Measurements from ENCODE around the gene SLX9.

SLX9 gene

GRCh38 chr21:44987886-44988606 lies 48.2 kb downstream of the SLX9 start:
- no peak for DNase-seq (ENCODE audit: low read depth)
- TF ChIP-seq, protein P1, sequence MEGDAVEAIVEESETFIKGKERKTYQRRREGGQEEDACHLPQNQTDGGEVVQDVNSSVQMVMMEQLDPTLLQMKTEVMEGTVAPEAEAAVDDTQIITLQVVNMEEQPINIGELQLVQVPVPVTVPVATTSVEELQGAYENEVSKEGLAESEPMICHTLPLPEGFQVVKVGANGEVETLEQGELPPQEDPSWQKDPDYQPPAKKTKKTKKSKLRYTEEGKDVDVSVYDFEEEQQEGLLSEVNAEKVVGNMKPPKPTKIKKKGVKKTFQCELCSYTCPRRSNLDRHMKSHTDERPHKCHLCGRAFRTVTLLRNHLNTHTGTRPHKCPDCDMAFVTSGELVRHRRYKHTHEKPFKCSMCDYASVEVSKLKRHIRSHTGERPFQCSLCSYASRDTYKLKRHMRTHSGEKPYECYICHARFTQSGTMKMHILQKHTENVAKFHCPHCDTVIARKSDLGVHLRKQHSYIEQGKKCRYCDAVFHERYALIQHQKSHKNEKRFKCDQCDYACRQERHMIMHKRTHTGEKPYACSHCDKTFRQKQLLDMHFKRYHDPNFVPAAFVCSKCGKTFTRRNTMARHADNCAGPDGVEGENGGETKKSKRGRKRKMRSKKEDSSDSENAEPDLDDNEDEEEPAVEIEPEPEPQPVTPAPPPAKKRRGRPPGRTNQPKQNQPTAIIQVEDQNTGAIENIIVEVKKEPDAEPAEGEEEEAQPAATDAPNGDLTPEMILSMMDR (IDR thresholded peaks at IDR 0.05; ENCODE audit: low read depth, low read length, missing control alignments): no peak
- no peak overlapping the region for H3K4me3 ChIP-seq (ENCODE audit: low read depth, low read length)

DNA sequence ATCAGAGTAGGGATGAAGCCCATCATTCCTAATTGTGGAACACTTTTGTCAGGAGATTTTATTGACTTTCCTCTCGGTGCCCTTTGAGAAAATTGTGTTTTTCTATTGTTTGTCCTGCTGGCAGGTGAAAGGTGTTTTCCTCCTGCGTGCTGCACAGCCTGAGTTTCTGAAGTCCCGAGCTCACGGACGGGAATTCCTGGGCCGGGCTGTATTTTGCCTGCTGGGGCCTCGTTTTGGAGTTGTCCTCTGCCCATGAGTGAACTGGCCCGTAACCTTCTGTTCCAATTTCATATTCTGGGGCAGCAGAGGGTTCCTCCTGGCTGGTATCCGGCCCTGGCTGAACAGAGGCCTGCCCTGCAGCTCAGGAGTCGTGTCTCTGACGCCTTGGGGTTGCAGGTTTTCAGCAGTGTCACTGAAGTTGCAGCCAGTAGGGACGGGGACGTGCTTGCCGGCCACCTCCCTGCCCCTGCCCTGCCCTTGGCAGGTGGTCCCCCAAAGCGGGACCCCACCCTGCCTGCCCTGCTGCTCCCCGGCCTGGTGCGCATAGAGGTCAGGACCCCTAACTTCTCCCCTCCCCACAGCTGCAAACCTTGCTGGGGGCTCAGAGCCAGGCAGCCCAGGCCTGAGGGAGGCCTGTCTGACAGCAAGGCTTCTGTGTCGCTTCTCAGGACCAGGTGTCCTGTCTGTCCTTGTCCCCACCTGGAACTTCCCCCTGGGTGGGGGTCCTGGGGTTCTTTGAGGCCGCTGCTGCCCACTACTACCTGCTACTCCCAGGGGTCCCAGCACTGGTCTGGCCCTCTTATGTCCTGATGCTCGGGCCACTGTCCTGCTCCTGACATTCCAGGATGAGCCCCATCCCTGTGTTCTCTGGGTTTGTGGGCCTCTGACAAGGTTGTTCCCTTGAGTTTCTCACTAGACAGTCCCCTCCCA lies 49.0 kb downstream of the SLX9 start:
- H3K4me3 ChIP-seq (ENCODE audit: low read depth, low read length): no peak overlapping the region
- no peak for DNase-seq (ENCODE audit: low read depth)
- TF ChIP-seq, protein P1 (IDR thresholded peaks at IDR 0.05; ENCODE audit: low read depth, low read length, missing control alignments): no peak

GRCh38 chr21:44989537-44989886 lies 49.7 kb downstream of the SLX9 start:
- no peak overlapping the region for H3K4me3 ChIP-seq (ENCODE audit: low read depth, low read length)
- DNase-seq (ENCODE audit: low read depth): no peak
- TF ChIP-seq, protein P1 (IDR thresholded peaks at IDR 0.05; ENCODE audit: low read depth, low read length, missing control alignments): no peak

DNA sequence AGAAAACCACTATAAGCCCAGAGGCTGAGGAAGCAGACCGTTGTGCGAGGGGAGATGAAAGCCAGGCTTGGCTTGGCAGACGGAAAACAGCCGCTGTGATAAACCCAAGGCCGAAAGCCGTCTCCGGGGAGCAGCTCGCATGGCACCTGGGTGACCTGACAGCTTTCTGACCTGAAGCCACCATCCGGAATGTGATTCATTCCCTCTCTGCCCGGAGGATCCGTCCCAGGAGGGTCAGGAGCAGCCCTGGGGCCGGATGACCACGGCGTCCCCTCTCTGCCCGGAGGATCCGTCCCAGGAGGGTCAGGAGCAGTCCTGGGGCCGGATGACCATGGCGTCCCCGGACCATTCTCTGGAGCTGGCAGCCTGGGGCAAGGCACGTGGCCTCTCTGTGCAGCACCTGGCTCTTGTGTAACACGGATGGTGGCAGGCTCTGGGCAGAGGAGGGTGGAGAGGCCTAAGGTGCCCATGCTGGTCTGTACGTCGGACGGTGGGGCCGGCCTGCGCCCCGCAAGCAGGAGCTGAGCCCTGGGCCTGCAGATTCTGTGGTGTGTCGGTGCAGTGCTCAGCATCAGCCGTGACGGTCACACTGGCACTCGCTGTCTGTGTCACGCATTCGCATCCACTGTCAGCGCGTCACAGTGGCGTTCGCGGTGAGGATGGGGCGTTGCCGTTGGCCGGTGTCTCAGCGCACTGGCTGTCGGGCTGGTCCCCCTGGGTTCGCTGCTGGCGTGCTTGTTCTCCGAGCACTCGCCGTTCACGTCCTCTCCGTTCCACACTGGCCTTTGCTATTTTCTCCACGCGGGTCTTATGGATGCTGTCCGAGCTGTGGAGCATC lies 50.3 kb downstream of the SLX9 start:
- no peak for DNase-seq (ENCODE audit: low read depth)
- TF ChIP-seq, protein P1 (IDR thresholded peaks at IDR 0.05; ENCODE audit: low read depth, low read length, missing control alignments): no peak
- no peak overlapping the region for H3K4me3 ChIP-seq (ENCODE audit: low read depth, low read length)

GRCh38 chr21:44990921-44991320 lies 51.1 kb downstream of the SLX9 start:
- no peak for DNase-seq (ENCODE audit: low read depth)
- no peak overlapping the region for H3K4me3 ChIP-seq (ENCODE audit: low read depth, low read length)
- TF ChIP-seq, protein P1 (IDR thresholded peaks at IDR 0.05; ENCODE audit: low read depth, low read length, missing control alignments): no peak

DNA sequence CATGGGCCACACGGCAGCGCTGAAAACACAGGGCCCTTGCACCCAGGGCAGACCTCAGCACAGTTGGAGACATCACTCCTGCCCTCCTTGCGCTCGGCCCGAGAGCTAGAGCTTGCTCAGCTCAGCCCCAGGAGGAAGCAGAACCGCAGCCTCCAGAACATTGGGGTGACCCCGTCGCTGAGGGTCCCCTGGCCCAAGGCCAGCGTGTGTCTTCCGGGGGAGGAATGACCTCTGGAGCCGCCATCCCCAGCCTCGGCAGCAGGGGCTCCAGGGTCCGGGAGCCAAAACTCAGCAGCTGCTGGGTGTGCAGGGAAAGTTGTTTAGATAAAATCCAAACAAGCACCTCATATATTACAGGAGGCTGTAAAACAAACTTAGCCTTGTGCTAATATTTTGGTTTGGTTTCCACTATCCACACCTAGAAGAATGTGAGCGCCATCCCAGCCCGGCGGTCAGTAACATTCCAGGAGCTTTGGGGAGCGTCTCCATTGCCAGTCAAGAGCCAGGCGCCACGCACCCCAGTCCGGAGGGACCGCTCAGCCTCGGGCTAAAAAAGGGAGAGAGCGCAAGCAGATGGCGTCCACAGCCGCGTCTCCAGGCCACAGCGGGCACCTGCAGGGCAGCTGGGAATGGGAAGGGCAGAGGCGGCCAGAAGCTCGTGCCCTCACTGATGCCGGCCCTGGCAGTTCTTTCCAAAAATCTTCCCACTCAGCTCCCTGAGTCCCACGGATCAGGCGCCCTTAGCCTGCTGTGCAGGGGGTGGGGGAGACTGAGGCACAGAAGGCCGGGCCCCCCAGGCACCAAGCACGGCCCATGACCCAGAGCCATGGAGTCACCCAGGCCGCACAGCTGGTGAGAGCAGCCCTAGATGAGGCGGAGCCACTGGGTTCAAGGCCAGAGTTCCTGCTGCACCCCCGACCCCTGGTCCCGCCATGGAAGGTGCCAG lies 52.0 kb downstream of the SLX9 start:
- DNase-seq (ENCODE audit: low read depth): no peak
- H3K4me3 ChIP-seq (ENCODE audit: low read depth, low read length): no peak overlapping the region
- TF ChIP-seq, protein P1 (IDR thresholded peaks at IDR 0.05; ENCODE audit: low read depth, low read length, missing control alignments): no peak

Measured in GM12864 (cell line).